Measurements from ENCODE around the gene ATP5F1D. TPM values are rescaled to one million over a fixed set of nuclear protein-coding genes. Genes with fewer than 3 reads are reported as not detected.

The ATP5F1D gene
- total and polyA plus RNA-seq, 11 donors = 201 to 1,034 (median 459) TPM

DNA sequence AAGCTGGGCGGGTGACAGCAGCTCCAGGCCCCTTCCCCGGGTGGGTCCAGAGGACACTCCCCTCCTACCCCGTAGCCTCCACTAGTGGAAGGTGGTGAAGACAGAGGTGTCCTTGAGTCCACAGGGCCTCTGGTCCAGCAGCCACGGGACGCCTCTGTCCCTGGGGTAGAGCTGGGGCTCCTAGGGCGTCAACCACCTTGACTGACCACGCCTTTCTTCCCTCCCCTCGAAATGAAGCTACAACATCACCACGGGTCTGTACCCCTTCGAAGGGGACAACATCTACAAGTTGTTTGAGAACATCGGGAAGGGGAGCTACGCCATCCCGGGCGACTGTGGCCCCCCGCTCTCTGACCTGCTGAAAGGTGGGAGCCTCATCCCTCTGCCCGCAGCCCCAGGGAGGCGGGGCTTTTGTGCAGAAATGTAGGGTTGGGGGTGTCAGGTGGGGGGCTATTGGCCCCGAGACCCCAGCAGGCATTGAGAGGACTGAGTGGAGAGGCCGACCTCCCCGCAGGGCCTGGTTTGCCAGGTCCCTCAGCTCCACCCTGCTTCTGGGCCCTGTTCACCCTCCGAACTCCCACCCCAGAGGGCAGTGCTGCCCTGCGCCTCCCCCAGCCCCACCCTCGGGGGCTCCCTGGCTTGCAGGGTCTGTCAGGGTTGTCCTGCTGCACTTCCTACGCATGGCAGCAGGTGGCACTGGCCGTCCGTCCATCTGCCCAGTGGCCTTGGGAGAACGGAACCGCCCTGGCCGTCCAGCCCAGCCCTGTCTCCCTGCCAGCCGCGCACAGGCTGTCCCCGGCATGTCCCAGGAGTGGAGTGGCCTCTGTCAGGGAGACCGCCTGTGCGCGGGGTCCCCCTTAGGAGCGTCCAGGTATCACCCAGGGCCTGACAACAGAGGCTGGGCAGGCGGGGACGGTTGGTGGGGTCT is 20.3 kb upstream of the ATP5F1D start:
- H3K9me3 ChIP-seq = no peaks in the 10 kb centered on the region
- no peak overlapping the region for H3K4me3 ChIP-seq
- intact Hi-C loops (cut with DNase I) = loop anchor here in 2 of 10 donors (1.0 to 2.0 kb wide), 2 partner anchors 19 to 20 kb away; partner anchors contain the start of gene ATP5F1D (in 1 of the 2)
- 62 to 65% (median 64%) methylated on average over 30 to 38 of the region's 38 CpGs for WGBS, 4 donors
- H3K27me3 ChIP-seq = no peaks in the 10 kb centered on the region
- DNase-seq (peak; percentile 73 to 88 (median 84)), ATAC-seq (peak; percentile 62 to 74 (median 66))
- H3K27ac ChIP-seq = peak overlapping the region in 9 of 12 donors; percentile 18 to 70 (median 35)
- no peak for TF ChIP-seq POLR2A (IDR thresholded peaks at IDR 0.05)
- TF ChIP-seq, protein P1, sequence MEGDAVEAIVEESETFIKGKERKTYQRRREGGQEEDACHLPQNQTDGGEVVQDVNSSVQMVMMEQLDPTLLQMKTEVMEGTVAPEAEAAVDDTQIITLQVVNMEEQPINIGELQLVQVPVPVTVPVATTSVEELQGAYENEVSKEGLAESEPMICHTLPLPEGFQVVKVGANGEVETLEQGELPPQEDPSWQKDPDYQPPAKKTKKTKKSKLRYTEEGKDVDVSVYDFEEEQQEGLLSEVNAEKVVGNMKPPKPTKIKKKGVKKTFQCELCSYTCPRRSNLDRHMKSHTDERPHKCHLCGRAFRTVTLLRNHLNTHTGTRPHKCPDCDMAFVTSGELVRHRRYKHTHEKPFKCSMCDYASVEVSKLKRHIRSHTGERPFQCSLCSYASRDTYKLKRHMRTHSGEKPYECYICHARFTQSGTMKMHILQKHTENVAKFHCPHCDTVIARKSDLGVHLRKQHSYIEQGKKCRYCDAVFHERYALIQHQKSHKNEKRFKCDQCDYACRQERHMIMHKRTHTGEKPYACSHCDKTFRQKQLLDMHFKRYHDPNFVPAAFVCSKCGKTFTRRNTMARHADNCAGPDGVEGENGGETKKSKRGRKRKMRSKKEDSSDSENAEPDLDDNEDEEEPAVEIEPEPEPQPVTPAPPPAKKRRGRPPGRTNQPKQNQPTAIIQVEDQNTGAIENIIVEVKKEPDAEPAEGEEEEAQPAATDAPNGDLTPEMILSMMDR (IDR thresholded peaks at IDR 0.05) = peak; percentile 54 to 85 (median 72)
- peaks cover 0 to 63% (median 56%) of the 10 kb centered on the region in 9 donors for H3K36me3 ChIP-seq
- H3K4me1 ChIP-seq = peaks cover 6 to 69% (median 50%) of the 10 kb centered on the region in 12 donors

DNA sequence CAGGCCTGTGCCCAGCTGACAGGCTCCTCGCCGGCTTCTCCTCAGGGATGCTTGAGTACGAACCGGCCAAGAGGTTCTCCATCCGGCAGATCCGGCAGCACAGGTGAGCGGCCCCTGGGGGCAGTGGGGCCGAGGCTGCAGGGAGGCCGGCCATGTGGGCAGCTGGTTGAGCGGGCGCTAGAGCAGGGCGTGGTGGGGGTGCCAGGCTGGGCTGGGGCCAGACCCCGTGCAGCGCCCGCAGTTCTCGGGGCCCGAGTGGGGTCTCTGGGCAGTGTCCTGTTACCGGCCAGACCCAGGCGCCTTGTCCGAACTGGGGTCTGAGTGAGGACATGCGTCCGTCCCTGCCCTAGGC is 19.7 kb upstream of the ATP5F1D start:
- no peak for TF ChIP-seq POLR2A (IDR thresholded peaks at IDR 0.05)
- TF ChIP-seq, protein P1 (IDR thresholded peaks at IDR 0.05) = no peak
- no peak for DNase-seq
- peak overlapping the region in 9 of 12 donors; percentile 18 to 70 (median 29) for H3K27ac ChIP-seq
- 88 to 91% (median 89%) methylated on average over 8 to 22 of the region's 22 CpGs for WGBS, 4 donors
- H3K4me3 ChIP-seq = no peak overlapping the region
- peaks cover 6 to 63% (median 44%) of the 10 kb centered on the region in 12 donors for H3K4me1 ChIP-seq
- intact Hi-C loops (cut with DNase I) = loop anchor here in 2 of 10 donors (1.0 to 2.0 kb wide), 2 partner anchors 18 to 19 kb away; partner anchors contain the start of gene ATP5F1D (in 1 of the 2)
- ATAC-seq = no peak
- H3K36me3 ChIP-seq = peaks cover 0 to 69% (median 61%) of the 10 kb centered on the region in 9 donors
- H3K9me3 ChIP-seq = no peaks in the 10 kb centered on the region
- no peaks in the 10 kb centered on the region for H3K27me3 ChIP-seq

DNA sequence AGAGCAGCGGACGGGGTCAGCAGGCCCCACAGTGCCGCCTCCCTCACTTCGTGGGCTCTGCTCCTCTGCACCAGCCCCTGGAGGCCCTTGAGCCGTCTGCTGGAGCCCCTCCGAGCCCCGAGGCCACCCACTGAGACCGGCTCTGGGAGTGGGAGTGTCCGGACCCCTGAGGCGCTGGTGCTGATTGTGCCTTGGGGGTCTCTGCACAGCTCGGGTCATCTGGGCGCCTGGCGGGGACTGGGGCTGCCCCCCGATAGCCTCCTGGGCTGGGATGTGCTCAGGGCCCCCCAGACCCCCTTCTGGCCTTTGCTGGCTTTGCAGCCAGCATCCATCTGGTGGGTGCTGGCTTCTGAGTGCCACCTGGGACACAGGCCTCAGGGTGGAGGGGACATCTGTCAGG is 19.2 kb upstream of the ATP5F1D start:
- DNase-seq = no peak
- H3K9me3 ChIP-seq = no peaks in the 10 kb centered on the region
- intact Hi-C loops (cut with DNase I) = no loop called here
- H3K4me3 ChIP-seq = no peak overlapping the region
- H3K36me3 ChIP-seq = peaks cover 0 to 74% (median 63%) of the 10 kb centered on the region in 9 donors
- WGBS, 4 donors = 83 to 95% (median 92%) methylated on average over 8 to 14 of the region's 14 CpGs
- peaks cover 6 to 58% (median 40%) of the 10 kb centered on the region in 12 donors for H3K4me1 ChIP-seq
- ATAC-seq = no peak
- no peaks in the 10 kb centered on the region for H3K27me3 ChIP-seq
- TF ChIP-seq, protein P1 (IDR thresholded peaks at IDR 0.05) = no peak
- TF ChIP-seq POLR2A (IDR thresholded peaks at IDR 0.05) = no peak
- peak overlapping the region in 4 of 12 donors; percentile 35 to 70 (median 54) for H3K27ac ChIP-seq
